KMS-11 (cell line): ENCODE data around the gene LHFPL4.
"Not testable (repeated sequence)": the region's sequence is repeated elsewhere in the genome, so short reads cannot be mapped to it uniquely, and the experiment has no call there.

ENCODE experiments used
- H2AFZ ChIP-seq: fragments of 200-600 bp; sonication (generic); 2 replicates; pipeline ENCODE4 v1.6.1; 2016; ENCODE audit warnings: antibody characterized with exemption, mixed run types, low read depth
- H3K27ac ChIP-seq: fragments of 200-600 bp; sonication (generic); 2 replicates; pipeline ENCODE4 v1.6.1; 2016; ENCODE audit warnings: mild to moderate bottlenecking, mixed run types
- H3K27me3 ChIP-seq: fragments of 200-600 bp; sonication (generic); 2 replicates; pipeline ENCODE4 v1.6.1; 2017; ENCODE audit warnings: mild to moderate bottlenecking, low read depth, mixed run types, moderate library complexity; ENCODE audit not compliant: insufficient read depth
- H3K36me3 ChIP-seq: fragments of 200-600 bp; sonication (generic); 2 replicates; pipeline ENCODE4 v1.6.1; 2017; ENCODE audit warnings: mild to moderate bottlenecking, mixed run types; ENCODE audit not compliant: insufficient read depth
- H3K4me1 ChIP-seq: fragments of 200-600 bp; sonication (generic); 2 replicates; pipeline ENCODE4 v1.6.1; 2016; ENCODE audit warnings: mild to moderate bottlenecking, low read depth, mixed run types; ENCODE audit not compliant: poor library complexity, severe bottlenecking
- H3K4me2 ChIP-seq: fragments of 200-600 bp; sonication (generic); 2 replicates; pipeline ENCODE4 v1.7.0; 2016; ENCODE audit warnings: mild to moderate bottlenecking, mixed run types
- H3K4me3 ChIP-seq: fragments of 200-600 bp; sonication (generic); IDR thresholded peaks from 2 replicates; pipeline ENCODE4 v1.6.1; 2017; ENCODE audit warnings: low read depth, low read length, mixed read lengths; ENCODE audit not compliant: insufficient read depth
- H3K79me2 ChIP-seq: fragments of 200-600 bp; sonication (generic); 2 replicates; pipeline ENCODE4 v1.6.1; 2016; ENCODE audit warnings: low read depth, mixed run types; ENCODE audit not compliant: insufficient read depth
- H3K9ac ChIP-seq: fragments of 200-600 bp; sonication (generic); 2 replicates; pipeline ENCODE4 v1.6.1; 2016; ENCODE audit warnings: mild to moderate bottlenecking, mixed run types
- H4K20me1 ChIP-seq: fragments of 200-600 bp; sonication (generic); 2 replicates; pipeline ENCODE4 v1.6.1; 2016; ENCODE audit warnings: mild to moderate bottlenecking, mixed run types; ENCODE audit not compliant: insufficient read depth
- TF ChIP-seq, protein P1 (sequence below): fragments of 200-600 bp; sonication (generic); conservative IDR thresholded peaks from 2 replicates; pipeline ENCODE4 v1.6.1; 2017; ENCODE audit warnings: low read depth, mild to moderate bottlenecking, antibody characterized with exemption, low read length, moderate library complexity, mixed read lengths

LHFPL4 gene

DNA sequence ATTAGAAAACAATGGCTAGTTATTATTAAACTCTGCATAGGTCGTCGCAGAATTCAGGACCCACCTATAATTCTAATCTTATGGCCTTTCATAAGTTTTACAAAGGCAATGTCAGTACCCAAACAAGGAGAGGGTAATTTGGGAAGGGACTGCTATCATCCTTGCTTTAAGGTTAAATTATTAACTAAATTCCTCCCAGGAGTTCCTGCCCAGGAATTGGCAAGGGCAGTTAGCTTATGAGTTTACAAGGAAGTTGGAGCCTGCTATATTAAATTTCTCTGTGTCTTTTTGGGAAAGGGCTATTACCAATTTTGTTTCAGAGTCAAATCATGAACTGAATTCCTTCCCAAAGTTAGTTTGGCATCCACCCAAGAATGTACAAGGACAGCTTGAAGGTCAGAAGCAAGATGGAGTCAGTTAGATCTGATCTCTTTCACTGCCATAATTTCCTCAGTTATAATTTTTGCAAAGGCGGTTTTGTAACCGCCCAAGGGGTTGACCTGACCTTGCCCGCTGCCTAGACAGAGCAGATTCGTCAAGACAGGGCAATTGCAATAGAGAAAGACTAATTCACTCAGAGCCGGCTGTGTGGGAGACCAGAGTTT, 45.3 kb upstream of the LHFPL4 start:
- Histone ChIP-seq H3K36me3 (no peaks in the 10 kb centered on the region), H3K4me1 (no peaks in the 10 kb centered on the region), H3K4me2 (no peak overlapping the region), H3K4me3 (no peak overlapping the region), H2AFZ (no peak overlapping the region), H3K27me3 (no peaks in the 10 kb centered on the region), H3K27ac (no peak overlapping the region), H3K79me2 (no peaks in the 10 kb centered on the region), H4K20me1 (no peaks in the 10 kb centered on the region), H3K9ac (no peak overlapping the region)
- TF ChIP-seq, protein P1, sequence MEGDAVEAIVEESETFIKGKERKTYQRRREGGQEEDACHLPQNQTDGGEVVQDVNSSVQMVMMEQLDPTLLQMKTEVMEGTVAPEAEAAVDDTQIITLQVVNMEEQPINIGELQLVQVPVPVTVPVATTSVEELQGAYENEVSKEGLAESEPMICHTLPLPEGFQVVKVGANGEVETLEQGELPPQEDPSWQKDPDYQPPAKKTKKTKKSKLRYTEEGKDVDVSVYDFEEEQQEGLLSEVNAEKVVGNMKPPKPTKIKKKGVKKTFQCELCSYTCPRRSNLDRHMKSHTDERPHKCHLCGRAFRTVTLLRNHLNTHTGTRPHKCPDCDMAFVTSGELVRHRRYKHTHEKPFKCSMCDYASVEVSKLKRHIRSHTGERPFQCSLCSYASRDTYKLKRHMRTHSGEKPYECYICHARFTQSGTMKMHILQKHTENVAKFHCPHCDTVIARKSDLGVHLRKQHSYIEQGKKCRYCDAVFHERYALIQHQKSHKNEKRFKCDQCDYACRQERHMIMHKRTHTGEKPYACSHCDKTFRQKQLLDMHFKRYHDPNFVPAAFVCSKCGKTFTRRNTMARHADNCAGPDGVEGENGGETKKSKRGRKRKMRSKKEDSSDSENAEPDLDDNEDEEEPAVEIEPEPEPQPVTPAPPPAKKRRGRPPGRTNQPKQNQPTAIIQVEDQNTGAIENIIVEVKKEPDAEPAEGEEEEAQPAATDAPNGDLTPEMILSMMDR, result no peak

DNA sequence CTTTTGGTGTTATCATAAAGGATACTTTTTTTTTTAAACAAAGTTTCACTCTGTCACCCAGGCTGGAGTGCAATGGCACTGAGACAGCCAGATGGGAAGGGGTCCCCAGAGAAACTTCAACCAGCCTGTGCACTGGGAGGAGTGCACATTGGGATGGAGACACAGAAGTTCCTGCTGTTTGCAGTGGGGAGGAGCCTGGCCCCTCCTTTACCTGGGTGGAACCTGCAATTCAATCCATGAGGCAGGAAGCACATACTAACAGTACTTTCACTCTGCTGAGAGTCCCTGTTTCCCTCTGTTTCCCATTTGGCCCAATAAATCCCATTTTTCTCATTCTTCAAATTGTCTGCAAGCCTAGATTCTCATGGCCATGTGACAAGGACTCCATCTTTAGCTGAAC, 42.3 kb upstream of the LHFPL4 start:
- TF ChIP-seq, protein P1, result no peak
- H3K79me2 ChIP-seq, result no peaks in the 10 kb centered on the region
- no peak overlapping the region for H3K9ac ChIP-seq
- no peaks in the 10 kb centered on the region for H3K27me3 ChIP-seq
- H3K4me3 ChIP-seq, result no peak overlapping the region
- H3K4me2 ChIP-seq, result no peak overlapping the region
- no peak overlapping the region for H2AFZ ChIP-seq
- H4K20me1 ChIP-seq, result no peaks in the 10 kb centered on the region
- no peaks in the 10 kb centered on the region for H3K36me3 ChIP-seq
- H3K27ac ChIP-seq, result no peak overlapping the region
- no peaks in the 10 kb centered on the region for H3K4me1 ChIP-seq

DNA sequence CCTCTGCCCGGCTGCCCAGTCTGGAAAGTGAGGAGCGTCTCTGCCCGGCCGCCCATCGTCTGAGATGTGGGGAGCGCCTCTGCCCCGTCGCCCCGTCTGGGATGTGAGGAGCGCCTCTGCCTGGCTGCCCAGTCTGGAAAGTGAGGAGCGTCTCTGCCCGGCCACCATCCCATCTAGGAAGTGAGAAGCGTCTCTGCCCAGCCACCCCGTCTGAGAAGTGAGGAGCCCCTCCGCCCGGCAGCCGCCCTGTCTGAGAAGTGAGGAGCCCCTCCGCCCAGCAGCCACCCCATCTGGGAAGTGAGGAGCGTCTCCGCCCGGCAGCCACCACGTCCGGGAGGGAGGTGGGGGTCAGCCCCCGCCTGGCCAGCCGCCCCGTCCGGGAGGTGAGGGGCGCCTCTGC, 38.2 kb upstream of the LHFPL4 start:
- H3K4me2 ChIP-seq, H2AFZ ChIP-seq, H3K9ac ChIP-seq, H3K79me2 ChIP-seq, H3K4me1 ChIP-seq, H3K27me3 ChIP-seq, H3K36me3 ChIP-seq, H3K4me3 ChIP-seq, H3K27ac ChIP-seq, H4K20me1 ChIP-seq: not testable (repeated sequence)

DNA sequence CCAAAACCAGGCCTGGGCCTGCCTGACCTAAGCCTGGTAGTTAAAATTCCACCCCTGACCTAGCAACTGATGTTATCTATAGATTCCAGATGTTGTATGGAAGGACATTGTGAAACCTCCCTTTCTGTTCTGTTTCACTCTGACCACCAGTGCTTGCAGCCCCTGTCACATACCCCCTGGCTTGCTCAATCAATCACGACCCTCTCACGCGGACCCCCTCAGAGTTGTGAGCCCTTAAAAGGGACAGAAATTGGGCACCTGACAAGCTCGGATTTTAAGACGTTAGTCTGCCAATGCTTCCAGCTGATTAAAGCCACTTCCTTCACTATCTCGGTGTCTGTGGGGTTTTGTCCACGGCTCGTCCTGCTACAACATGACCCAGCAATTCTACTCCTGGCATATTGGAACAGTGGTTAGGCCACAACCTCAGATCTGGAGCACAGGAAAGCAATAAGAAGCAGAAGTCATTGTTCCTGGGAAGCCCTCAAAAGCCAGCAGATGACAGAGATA, 36.7 kb upstream of the LHFPL4 start:
- Histone ChIP-seq H4K20me1 (no peaks in the 10 kb centered on the region), H3K4me3 (no peak overlapping the region), H3K27ac (no peak overlapping the region), H3K4me2 (no peak overlapping the region), H3K36me3 (no peaks in the 10 kb centered on the region), H3K4me1 (no peaks in the 10 kb centered on the region), H3K27me3 (no peaks in the 10 kb centered on the region), H2AFZ (no peak overlapping the region), H3K79me2 (no peaks in the 10 kb centered on the region), H3K9ac (no peak overlapping the region)
- TF ChIP-seq, protein P1, result no peak

DNA sequence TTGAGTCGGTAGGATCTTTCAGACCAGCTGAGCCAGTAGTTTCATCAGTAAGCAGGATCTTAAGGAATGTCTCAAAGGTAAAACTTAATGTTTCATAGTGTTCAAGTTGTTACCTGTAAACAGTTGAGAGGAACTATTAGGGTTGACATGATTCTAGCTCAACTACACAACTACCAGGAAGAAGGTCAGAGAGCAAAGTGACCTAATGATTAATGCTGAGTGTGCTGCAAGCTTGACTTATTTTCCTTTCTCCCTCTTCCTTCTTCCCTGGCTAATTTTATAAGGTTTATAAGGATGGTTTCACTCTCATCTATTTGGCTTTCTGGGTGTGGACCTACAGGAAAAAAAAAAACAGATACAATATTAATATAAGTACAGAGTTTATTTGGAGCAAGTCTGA, 30.2 kb upstream of the LHFPL4 start:
- H3K4me1 ChIP-seq, result no peaks in the 10 kb centered on the region
- no peak overlapping the region for H3K4me3 ChIP-seq
- H3K79me2 ChIP-seq, result no peaks in the 10 kb centered on the region
- H3K9ac ChIP-seq, result no peak overlapping the region
- no peaks in the 10 kb centered on the region for H4K20me1 ChIP-seq
- H3K36me3 ChIP-seq, result no peaks in the 10 kb centered on the region
- H2AFZ ChIP-seq, result no peak overlapping the region
- H3K4me2 ChIP-seq, result no peak overlapping the region
- no peak overlapping the region for H3K27ac ChIP-seq
- TF ChIP-seq, protein P1, result no peak
- H3K27me3 ChIP-seq, result no peaks in the 10 kb centered on the region
